GM18873 (cell line): Measurements from ENCODE around the gene MED29.

Source experiments
- ATAC-seq: cut with Tn5 transposase; IDR thresholded peaks from one replicate; pipeline ENCODE4 v1.9.1; 2021; ENCODE audit warnings: mild to moderate bottlenecking, moderate library complexity, moderate number of reproducible peaks; ENCODE audit not compliant: unreplicated experiment, low FRiP score

Gene MED29

DNA sequence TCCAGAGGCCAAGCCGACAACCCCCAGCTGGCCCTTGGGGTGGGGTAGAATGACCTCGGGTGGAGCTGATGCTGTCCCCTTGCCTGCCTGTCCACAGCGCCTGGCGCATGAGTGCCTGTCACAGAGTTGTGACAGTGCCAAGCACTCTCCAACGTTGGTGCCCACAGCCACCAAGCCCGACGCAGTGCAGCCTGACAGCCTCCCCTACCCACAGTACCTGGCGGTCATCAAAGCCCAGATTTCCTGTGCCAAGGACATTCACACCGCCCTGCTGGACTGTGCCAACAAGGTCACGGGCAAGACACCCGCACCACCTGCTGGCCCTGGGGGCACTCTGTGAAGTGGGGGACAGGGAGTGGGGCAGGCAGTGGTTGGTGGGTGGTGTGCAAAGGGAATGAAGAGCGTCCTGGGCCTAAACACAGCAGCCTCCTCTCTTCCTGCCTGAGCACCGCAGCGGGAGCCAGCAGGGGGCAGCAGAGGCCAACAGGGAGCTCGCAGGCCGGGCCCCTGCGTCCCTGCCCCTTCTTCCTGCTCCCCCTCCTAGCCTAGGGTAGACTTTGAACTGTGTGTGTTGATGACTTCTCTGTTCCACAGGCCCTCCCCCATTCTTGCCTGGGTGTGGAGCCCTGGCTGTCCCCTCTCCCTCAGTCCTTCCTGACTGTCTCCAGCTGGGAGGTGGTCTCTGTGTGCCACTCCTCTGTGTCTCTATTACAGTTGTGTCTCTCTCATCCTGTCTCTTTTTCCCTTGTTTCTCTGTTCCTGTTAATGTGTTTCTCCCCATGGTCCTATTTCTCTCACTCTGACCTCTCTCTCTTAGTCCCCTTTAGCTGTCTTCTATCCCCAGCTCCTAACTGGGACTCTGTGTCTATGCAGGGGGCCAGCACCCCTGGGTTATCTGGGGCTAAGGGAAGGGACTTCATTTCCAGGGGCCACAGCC is 6.5 kb downstream of the MED29 start:
- ATAC-seq, result no peak

DNA sequence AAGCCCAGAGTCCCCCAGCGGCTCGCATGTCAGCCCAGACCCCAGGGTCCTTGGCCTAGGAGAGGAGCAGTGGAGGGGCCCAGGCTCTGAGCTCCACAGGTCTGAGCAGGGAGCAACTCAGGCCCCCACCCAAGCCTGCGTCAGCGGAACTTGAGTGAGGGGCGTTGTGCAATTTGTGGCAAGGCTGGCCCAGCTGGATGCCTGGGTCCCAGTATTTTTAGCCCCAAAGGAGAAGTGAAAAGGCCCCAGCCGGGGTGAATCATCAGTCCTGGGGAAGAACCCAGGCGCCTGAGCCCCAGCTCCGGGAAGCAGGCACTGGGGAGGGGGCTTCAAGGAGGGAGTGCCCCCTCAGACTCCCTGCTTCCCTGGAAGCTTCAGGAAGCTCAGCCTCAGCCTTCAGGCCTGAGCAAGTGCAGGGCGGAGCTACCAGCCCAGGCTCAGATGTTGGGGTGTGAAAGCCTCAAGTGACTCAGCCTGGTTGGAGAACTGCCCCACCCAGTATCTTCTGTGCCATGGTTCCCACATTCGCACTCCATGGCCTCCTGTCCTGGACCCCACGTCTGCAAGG is 7.2 kb downstream of the MED29 start:
- no peak for ATAC-seq

DNA sequence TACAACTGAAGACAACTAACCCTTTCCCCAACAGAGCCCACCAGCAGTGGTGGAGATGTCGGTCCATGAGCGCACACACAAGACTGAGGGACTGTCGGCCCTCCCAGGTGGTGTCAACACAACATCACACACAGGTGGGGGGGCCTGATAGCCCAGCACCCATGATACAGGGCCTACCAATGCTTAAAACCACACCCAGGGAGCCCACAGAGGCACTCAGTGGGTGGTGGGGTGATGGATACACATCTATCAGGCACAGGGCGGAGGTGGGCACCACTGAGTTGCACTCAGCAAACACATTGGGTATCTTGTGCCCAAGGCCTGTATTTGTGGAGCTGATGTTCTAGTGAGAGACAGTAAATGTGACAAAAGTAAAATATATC is 8.5 kb downstream of the MED29 start:
- ATAC-seq, result no peak

DNA sequence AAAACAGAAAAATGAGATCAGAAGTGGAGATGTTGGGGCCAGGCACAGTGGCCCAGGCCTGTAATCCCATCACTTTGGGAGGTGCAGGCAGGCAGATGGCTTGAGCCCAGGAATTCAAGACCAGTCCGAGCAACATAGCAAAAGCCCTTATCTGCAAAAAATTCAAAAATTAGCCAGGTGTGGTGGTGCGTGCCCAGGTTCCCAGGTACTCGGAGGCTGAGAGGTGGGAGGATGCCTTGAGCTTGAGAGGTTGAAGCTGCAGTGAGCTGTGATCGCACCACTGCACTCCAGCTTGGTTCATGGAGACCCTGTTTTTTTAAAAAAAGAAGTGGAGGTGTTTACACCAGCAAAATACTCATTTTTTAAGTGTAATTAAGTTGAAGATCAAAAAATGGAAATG is 8.9 kb downstream of the MED29 start:
- no peak for ATAC-seq

DNA sequence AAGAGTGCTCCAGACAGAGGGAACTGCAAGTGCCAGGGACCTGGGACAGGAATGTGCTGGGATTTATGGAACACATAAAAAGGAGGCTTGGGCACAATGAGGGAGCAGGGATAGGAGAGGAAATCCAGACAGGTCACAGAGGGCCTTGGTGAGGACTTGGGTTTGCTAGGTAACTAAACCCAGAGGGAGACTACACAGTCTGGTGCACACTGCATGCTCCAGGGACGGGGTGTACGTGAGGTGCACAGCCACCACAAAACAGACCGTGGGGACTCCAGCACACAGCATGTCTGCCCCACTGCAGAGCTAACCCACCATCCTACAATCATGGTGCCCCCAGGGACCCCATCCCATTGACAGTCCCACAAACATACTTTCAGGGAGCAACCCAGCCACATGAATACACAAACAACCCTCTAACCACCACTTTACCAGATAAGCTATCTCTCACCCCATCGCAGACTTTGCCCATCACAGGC is 9.9 kb downstream of the MED29 start:
- no peak for ATAC-seq

DNA sequence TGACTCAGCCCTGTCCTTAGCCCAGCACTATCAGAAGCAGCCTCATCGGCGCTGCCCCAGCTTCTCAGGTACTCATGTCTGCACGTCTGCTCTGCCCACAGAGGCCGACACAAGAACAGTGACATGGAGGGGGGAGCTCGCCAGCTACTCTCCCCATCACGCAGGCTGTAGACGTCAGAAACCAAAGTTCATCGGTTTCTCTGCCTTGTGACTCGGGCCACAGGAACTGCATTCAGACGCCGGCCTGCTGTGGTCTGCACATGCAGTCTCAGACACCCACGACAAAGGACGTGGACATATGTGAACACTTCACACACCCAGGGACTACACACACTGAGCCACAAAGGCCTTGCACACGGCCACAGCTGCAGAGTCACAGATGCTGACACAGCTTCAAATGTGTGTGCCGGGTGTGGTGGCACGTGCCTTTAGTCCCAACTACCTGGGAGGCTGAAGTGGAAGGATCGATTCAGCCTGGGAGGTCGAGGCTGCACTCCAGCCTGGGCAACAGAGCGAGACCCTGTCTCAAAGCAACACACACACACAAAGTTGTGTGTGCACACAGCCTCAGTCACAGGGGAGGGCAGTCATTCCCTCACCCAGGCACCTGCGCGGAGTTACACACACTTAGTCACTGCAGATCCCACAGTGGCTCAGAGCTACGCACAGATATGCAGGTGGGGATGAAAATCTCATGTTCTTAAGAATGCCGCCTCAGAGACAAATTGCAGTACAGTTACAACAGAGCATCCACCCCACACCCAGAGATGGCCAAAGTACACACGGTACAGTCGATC is 10.6 kb downstream of the MED29 start:
- no peak for ATAC-seq

DNA sequence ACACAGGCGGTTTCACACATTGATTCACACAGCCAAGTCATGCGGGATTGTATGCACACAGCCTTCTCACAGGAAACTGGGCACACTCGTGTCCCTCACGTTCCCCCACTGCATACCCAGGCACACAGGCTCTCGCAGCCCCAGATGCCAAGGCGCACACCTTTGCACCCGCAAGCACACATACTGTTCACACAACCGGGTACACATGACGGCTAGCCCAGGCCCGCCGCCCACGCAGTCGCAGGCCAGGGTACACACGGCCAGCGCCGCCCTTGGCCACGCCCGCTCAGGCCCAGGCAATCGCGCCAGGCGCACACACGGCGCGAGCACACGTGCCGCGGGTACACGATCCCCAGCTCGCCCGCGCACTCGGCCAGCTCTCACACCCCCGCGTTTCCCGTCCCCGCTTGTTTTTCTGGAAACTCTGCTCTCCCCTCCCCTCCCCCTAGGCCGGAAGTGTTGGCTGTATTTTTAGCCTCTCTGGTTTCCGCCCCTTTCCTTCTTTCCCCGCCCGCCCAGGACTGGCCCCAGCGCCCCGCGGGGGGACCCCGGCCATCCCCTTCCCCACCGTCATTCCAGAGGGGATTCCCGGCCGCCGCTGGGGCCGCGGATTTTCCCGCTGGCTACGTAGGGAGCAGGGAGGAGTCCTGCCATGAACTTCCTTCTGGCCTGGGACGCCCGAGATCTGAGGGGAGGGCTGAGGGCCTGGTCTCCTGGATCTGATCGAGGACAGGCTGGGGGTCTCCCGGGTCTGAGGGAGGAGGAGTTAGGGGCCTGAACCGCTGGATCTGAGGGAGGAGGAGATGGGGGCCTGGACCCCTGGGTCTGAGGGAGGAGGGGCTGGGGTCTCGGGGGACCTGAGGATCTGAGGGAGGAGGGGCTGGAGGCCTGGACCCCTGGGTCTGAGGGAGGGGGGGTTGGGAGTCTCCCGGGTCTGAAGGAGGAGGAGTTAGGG is 11.4 kb downstream of the MED29 start:
- ATAC-seq, result no peak

DNA sequence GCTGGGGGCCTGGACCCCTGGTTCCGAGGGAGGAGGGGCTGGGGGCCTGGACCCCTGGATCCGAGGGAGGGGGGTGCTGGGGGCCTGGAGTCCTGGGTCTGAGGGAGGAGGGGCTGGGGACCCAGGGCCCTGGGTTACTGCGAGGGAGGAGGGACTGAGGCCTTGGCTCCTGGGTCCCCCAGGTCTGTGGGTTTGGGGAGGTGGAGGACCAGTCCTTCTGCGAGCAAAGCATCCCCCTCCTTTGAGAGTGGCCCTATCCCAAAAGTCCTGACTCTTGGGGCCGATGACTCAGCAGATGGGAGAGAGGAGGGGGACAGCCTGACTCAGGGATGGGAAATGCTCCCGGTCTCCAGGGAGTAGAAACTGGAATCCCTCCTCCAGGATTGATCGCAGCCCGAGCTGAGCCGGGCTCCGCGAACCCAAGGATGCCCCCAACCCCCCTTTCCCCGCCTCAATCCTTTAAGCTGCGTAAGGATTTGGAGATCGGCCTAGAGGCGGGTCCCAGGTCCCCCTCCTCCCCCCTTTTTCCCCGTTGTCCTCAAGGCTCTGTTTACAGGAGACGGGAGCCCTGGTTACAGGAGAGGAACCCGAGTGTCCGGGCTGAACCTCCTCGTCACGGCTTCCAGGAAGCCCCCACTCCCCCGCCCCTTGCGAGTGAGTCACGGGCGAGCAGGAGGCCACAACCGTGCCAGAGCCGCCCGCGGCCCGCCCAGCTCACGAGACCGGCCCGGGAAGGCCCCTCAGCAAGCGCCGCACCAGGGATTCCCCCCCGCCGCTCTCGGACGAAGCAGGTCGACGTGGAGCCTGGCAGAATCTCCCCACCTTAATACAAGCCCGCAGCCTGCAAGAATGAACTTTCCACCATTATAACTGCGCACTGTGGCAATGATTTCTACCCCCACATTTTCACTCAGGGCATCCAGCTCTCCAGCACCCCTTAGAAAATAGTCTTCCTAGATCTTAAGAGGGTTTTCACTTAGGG is 12.4 kb downstream of the MED29 start:
- no peak for ATAC-seq

DNA sequence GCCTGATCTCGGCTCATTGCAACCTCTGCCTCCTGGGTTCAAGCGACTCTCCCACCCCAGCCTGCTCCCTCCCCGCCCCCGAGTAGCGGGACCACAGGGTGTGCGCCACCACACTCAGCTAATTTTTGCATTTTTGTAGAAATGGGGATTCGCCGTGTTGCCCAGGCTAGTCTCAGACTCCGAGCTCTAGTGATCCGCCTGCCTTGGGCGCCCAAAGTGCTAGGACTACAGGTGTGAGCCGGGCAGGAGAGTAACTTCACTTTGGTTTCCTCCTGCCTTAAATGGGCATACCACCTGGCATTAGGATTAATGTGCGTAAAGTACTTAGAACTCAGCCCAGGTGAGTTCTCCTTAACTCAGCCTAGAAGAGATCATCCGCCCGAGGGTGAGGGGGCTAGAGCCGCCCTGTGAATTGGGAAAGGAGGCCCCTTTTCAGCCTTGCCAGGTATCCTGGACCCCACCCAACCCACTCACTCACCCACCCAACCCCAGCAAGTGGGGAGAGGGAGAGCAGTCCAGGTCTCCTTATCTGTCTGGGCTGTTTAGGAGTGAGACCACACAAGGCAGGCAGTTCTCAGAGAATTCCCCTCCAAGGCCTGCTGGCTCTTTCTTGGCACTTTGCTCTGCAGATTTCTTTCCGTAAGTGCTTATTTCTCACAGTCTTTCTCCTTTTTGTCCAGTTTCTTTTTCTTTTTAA is 14.2 kb downstream of the MED29 start:
- no peak for ATAC-seq

DNA sequence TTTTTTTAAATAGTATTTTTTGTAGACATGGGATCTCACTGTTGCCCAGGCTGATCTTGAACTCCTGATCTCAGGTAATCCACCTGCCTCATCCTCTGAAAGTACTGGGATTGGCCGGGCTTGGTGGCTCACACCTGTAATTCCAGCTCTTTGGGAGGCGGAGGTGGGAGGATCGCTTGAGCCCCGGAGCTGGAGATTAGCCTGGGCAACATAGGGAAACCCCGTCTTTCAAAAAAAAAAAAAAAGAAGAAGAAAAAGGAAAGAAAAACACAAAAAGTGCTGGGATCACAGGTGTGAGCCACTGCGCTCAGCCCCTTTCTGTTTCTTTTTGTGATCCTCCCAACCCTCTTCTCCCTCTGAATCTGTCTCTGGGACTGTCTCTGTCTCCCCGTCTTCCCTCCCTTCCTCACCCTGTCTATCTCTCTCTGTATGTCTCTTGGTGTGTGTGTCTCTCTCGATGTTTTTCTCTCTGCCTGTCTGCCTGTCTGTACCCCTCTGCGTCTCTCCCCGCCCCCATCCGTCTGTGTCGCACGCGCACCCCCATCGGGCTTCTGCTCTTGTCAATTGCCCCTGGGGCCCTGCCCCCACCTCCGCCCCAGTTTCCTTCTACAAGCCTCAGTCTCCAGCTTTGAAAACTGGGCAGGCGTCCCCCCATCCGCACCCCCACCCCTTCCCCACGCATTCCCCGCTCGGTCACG is 14.9 kb downstream of the MED29 start:
- no peak for ATAC-seq

DNA sequence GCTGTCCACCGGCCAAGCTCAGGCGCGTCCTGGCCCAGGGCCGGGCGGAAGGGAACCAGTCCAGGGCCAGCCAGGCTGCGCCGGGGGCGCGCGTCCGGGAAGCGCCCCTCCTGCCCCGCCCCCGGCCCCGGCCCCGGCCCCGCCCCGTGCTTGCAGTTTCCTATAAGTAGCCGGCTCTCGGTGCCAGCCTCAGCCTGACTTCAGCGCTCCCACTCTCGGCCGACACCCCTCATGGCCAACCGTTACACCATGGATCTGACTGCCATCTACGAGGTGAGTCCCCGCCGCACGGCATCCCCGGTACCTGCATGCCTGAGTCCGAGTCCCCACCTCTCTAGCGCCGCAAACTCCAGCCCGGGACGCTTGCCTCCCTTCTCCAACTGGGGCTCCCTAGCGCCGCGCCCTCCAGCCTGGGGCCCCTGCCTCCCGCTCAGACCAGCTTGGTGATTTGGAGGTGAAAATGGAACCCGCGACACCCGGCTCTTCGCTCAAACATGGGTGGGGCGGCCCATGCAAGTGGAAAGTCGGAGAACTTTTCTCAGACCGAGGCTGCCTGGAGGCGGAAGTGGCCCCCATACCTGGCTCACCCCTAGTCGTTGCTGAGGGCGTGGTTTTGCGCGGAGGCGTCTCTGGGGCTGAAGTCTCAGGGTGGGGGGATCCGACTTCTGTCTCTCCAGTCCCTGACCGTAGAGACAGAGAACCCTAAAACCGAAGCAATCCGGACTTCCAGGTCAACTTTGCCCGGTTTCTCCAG is 15.7 kb downstream of the MED29 start, which contains the start of gene ZFP36:
Gene ZFP36 (plus strand): TSS at position 192 of the 754 bp plus-strand sequence. CDS start 58 bp downstream, at position 250.
- no peak for ATAC-seq

DNA sequence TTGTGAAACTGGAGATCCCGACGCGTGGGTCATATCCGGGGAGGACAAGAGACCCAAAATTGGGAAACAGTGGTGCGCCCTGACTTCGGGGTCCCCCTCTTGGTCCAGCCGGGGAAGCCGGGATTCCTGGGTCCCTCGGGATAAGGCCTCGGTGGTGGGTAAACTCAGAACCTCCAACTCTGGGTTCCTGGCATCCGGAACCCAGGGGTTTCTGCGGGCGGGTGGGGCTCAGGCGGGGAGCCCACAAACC is 16.2 kb downstream of the MED29 start:
- no peak for ATAC-seq

DNA sequence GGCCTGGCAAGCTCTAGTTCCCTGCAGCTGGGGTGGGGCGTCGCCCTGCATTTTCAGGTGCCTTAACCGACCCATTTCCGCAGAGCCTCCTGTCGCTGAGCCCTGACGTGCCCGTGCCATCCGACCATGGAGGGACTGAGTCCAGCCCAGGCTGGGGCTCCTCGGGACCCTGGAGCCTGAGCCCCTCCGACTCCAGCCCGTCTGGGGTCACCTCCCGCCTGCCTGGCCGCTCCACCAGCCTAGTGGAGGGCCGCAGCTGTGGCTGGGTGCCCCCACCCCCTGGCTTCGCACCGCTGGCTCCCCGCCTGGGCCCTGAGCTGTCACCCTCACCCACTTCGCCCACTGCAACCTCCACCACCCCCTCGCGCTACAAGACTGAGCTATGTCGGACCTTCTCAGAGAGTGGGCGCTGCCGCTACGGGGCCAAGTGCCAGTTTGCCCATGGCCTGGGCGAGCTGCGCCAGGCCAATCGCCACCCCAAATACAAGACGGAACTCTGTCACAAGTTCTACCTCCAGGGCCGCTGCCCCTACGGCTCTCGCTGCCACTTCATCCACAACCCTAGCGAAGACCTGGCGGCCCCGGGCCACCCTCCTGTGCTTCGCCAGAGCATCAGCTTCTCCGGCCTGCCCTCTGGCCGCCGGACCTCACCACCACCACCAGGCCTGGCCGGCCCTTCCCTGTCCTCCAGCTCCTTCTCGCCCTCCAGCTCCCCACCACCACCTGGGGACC is 16.6 kb downstream of the MED29 start:
- no peak for ATAC-seq

DNA sequence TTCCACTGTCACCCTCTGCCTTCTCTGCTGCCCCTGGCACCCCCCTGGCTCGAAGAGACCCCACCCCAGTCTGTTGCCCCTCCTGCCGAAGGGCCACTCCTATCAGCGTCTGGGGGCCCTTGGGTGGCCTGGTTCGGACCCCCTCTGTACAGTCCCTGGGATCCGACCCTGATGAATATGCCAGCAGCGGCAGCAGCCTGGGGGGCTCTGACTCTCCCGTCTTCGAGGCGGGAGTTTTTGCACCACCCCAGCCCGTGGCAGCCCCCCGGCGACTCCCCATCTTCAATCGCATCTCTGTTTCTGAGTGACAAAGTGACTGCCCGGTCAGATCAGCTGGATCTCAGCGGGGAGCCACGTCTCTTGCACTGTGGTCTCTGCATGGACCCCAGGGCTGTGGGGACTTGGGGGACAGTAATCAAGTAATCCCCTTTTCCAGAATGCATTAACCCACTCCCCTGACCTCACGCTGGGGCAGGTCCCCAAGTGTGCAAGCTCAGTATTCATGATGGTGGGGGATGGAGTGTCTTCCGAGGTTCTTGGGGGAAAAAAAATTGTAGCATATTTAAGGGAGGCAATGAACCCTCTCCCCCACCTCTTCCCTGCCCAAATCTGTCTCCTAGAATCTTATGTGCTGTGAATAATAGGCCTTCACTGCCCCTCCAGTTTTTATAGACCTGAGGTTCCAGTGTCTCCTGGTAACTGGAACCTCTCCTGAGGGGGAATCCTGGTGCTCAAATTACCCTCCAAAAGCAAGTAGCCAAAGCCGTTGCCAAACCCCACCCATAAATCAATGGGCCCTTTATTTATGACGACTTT is 17.4 kb downstream of the MED29 start:
- no peak for ATAC-seq

DNA sequence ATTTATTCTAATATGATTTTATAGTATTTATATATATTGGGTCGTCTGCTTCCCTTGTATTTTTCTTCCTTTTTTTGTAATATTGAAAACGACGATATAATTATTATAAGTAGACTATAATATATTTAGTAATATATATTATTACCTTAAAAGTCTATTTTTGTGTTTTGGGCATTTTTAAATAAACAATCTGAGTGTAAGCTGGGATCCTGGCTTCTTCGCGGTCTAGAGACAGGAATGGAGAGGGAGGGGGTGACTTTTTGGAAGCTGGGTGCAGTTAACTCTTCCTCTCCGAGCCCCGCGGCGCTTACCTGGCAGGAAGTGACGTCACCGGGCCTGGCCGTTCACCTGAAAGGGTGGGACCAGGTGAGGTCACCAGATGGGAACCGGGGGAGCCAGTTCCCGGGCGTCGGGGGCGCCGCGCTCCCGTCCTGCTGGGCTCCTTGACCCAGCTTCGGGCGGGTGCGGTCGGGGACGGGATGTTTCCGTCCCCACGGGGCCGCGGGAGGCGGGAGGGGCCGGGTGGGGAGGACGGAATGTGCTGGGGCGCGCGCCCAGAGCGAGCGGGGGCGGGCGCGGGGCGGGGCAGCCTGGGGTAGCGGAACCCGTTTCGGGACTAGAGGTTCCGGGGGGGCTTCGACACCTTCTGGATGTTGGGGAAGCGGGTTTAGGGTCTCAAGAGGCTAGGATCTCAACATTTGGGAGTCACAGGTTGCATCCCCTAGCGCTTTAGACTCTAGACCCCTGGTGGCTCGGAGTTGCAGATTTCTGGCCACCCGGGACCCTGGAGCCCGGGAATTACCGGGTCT is 18.2 kb downstream of the MED29 start:
- ATAC-seq, result no peak
